WTC11 (cell line): Measurements from ENCODE around the gene CMYA5.

Source experiments
- IRF2 ChIP-seq: sonication (generic); formaldehyde crosslinking; IDR thresholded peaks from 2 replicates; pipeline ENCODE4 v1.8.0; 2022; ENCODE audit warnings: low read depth, missing genetic modification reagents, borderline replicate concordance
- NFE2L1 ChIP-seq: sonication (generic); formaldehyde crosslinking; IDR thresholded peaks from 2 replicates; pipeline ENCODE4 v1.8.1; 2023; ENCODE audit warnings: missing genetic modification reagents

DNA sequence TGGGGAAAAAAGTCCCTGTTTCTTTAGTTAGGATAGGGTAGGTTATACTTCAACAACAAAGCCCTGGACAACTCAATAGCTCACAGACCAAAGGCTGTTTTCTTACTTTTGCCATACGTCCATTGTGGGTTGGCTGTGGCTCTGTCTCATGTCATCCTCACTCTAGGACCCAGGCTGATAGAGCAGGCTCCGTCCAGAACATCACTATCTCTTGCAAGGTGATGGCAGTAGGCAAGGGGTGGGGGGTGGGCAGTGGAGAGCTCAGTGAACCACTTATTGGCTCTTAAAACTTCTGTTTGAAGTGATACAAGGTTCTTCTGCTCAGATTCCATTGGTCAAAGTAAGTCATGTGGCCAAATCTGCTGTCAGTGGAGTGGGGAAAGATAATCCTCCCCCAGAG, 126.4 kb downstream of the CMYA5 start:
- TF ChIP-seq NFE2L1 (CRISPR knock-in tag) (no peak), IRF2 (no peak)
